ENCODE data around the gene JMJD4. TPM values are rescaled to one million over a fixed set of nuclear protein-coding genes. Genes with fewer than 3 reads are reported as not detected.

Gene JMJD4
- total RNA-seq, 1 experiment from 2014 or later, result 14.3 TPM

GRCh38 chr1:227749916-227750710 is 15.0 kb upstream of the JMJD4 start:
- TF ChIP-seq EZH2 (IDR thresholded peaks at IDR 0.05), result no peak
- no peak for TF ChIP-seq POLR2A (IDR thresholded peaks at IDR 0.05; ENCODE audit: borderline replicate concordance, extremely low read depth, insufficient read depth, insufficient read length)
- no peak for TF ChIP-seq JUND (IDR thresholded peaks at IDR 0.05)
- no peak for TF ChIP-seq REST (IDR thresholded peaks at IDR 0.05; ENCODE audit: low read depth)
- TF ChIP-seq, protein P1, sequence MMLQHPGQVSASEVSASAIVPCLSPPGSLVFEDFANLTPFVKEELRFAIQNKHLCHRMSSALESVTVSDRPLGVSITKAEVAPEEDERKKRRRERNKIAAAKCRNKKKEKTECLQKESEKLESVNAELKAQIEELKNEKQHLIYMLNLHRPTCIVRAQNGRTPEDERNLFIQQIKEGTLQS (IDR thresholded peaks at IDR 0.05), result no peak
- no peak for TF ChIP-seq EZH2phosphoT487 (IDR thresholded peaks at IDR 0.05; ENCODE audit: borderline replicate concordance)
- TF ChIP-seq TCF7L2 (IDR thresholded peaks at IDR 0.05; ENCODE audit: borderline replicate concordance, extremely low read depth, insufficient read depth, insufficient read length), result no peak
- TF ChIP-seq EGR1 (IDR thresholded peaks at IDR 0.05; ENCODE audit: low read depth), result no peak
- TF ChIP-seq, protein P2, sequence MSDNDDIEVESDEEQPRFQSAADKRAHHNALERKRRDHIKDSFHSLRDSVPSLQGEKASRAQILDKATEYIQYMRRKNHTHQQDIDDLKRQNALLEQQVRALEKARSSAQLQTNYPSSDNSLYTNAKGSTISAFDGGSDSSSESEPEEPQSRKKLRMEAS (IDR thresholded peaks at IDR 0.05), result no peak
- TF ChIP-seq, protein P3, sequence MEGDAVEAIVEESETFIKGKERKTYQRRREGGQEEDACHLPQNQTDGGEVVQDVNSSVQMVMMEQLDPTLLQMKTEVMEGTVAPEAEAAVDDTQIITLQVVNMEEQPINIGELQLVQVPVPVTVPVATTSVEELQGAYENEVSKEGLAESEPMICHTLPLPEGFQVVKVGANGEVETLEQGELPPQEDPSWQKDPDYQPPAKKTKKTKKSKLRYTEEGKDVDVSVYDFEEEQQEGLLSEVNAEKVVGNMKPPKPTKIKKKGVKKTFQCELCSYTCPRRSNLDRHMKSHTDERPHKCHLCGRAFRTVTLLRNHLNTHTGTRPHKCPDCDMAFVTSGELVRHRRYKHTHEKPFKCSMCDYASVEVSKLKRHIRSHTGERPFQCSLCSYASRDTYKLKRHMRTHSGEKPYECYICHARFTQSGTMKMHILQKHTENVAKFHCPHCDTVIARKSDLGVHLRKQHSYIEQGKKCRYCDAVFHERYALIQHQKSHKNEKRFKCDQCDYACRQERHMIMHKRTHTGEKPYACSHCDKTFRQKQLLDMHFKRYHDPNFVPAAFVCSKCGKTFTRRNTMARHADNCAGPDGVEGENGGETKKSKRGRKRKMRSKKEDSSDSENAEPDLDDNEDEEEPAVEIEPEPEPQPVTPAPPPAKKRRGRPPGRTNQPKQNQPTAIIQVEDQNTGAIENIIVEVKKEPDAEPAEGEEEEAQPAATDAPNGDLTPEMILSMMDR (IDR thresholded peaks at IDR 0.05 in 2 of 3, conservative IDR thresholded peaks at IDR 0.05 in 1 of 3; ENCODE audit: borderline replicate concordance in 1 of 3, insufficient read depth in 1 of 3, low read depth in 2 of 3, low read length in 2 of 3), result no peak
- TF ChIP-seq ELF1 (IDR thresholded peaks at IDR 0.05; ENCODE audit: borderline replicate concordance, low read depth), result no peak
- TF ChIP-seq SIN3A (IDR thresholded peaks at IDR 0.05; ENCODE audit: low read depth), result no peak
- TF ChIP-seq ZNF274 (IDR thresholded peaks at IDR 0.05; ENCODE audit: low read depth, low read length), result no peak
- TF ChIP-seq FOSL1 (IDR thresholded peaks at IDR 0.05; ENCODE audit: low read depth), result no peak
- no peak overlapping the region for H3K9ac ChIP-seq (ENCODE audit: low read length)
- no peak overlapping the region for H3K4me3 ChIP-seq (replicated peaks in 1 of 2; ENCODE audit: low read depth in 1 of 2, low read length in 2 of 2)
- DNase-seq (ENCODE audit: low read depth, low spot score) (no peak), ATAC-seq (no peak)
- ChIA-PET CTCF (no interaction called here), RAD21 (ENCODE audit: low non-redundant PET in 1 of 2, low total read pairs in 2 of 2, uncharacterized antibody in 2 of 2, unreplicated experiment in 2 of 2) (no interaction called here), POLR2A (no interaction called here)
- no peak overlapping the region for H3K27ac ChIP-seq (ENCODE audit: low read depth, low read length)
- no peak overlapping the region for H2AFZ ChIP-seq (ENCODE audit: low read depth, low read length, poor library complexity, severe bottlenecking)
- intact Hi-C loops (cut with micrococcal nuclease), result no loop called here
- H3K79me2 ChIP-seq (ENCODE audit: insufficient read depth, low read length), result peaks cover 55% of the 10 kb centered on the region
- no peaks in the 10 kb centered on the region for H4K20me1 ChIP-seq (ENCODE audit: insufficient read depth)
- no peaks in the 10 kb centered on the region for H3K9me2 ChIP-seq (ENCODE audit: insufficient read depth)
- H3K27me3 ChIP-seq (ENCODE audit: insufficient read depth, low read length), result no peaks in the 10 kb centered on the region
- H3K4me1 ChIP-seq (ENCODE audit: control insufficient read depth in 1 of 2, insufficient read depth in 2 of 2, low read length in 2 of 2), result peaks cover 0 to 6% of the 10 kb centered on the region in 2 experiments; a peak in 2 of 4 replicates
- H3K4me2 ChIP-seq (ENCODE audit: low read length), result no peak overlapping the region
- TSS peak; percentile 18 for BruUV-seq (replicated peaks)
- H3K36me3 ChIP-seq (ENCODE audit: control insufficient read depth in 1 of 2, insufficient read depth in 2 of 2, low read length in 2 of 2), result peaks cover 4 to 18% of the 10 kb centered on the region in 2 experiments; a peak in 3 of 4 replicates
- H3K9me3 ChIP-seq (ENCODE audit: control insufficient read depth in 1 of 2, insufficient read depth in 1 of 2, low read depth in 1 of 2, low read length in 2 of 2), result no peaks in the 10 kb centered on the region
